ENCODE data around the gene ZMYND11.

- TF ChIP-seq POLR2A (IDR thresholded peaks at IDR 0.05; ENCODE audit: control extremely low read depth in 1 of 2, low read depth in 2 of 2, low read length in 2 of 2) (no peak), CHD1 (IDR thresholded peaks at IDR 0.05; ENCODE audit: low read depth, low read length) (no peak), RAD21 (IDR thresholded peaks at IDR 0.05 in 1 of 2, conservative IDR thresholded peaks at IDR 0.05 in 1 of 2; ENCODE audit: low read depth in 2 of 2, low read length in 2 of 2) (no peak), BACH1 (IDR thresholded peaks at IDR 0.05; ENCODE audit: low read length) (no peak), GTF2F1 (IDR thresholded peaks at IDR 0.05; ENCODE audit: borderline replicate concordance, low read depth, low read length) (no peak), CTCF (IDR thresholded peaks at IDR 0.05; ENCODE audit: control extremely low read depth in 1 of 3, insufficient read depth in 1 of 3, low read depth in 1 of 3, low read length in 3 of 3) (no peak), SUZ12 (IDR thresholded peaks at IDR 0.05; ENCODE audit: low read length) (no peak), CBX5 (IDR thresholded peaks at IDR 0.05; ENCODE audit: low read depth, low read length) (no peak), GABPA (IDR thresholded peaks at IDR 0.05; ENCODE audit: borderline replicate concordance, insufficient read depth, low read length) (no peak), EZH2 (IDR thresholded peaks at IDR 0.05; ENCODE audit: low read depth, low read length, severe bottlenecking) (no peak)
Measured at GRCh38 chr10:210297-210696, 75.0 kb downstream of the ZMYND11 start.
